Measurements from ENCODE around the gene SYNC. TPM values are rescaled to one million over a fixed set of nuclear protein-coding genes. Genes with fewer than 3 reads are reported as not detected.
A peak's percentile ranks its signal among the peaks of the same experiment; 100 is the strongest.
"Not testable (repeated sequence)": the region's sequence is repeated elsewhere in the genome, so short reads cannot be mapped to it uniquely, and the experiment has no call there.

SYNC gene
- total and polyA plus RNA-seq, 2 experiments from 2014 or later, result 60.5 to 103 TPM

DNA sequence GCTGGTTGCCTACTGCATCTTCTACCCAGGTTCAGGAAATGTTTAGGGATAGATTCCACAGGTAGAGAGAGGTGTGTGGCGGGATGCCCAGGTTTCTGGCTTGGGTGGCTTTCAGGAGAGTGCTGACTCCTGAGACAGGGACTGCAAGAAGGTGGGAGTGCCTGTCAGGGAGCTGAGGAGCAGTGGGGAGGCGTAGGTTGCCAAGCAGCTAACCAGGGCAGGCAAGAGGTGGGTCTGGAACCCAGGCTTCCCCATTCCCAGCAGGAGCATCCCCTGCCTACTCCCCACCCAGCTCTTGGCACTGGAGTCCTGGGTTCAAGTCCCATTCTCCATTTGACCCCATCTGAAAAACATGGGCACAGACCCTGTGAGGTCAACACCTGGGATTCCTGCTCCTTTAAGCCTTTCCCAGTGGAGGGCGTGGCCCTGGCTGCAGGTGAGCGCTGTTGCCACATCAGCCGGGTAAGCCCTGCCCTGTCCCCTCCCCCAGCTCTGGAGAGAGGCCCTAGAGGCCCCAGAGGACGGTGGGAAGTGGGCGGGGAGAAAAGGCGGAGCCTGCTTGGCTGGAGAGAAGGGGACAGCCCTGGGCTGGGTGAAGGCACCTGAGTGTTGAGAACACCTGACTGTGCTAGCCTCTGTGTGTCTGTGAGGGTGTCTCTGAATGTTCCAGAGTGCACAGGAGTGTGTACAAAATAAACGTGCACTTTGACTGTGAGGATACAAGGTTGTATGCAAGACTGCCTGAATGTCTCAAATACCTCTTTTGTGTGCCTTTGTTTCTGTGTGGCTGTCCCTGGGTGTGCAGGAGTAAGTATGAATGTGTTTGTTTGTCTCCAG is 14.0 kb upstream of the SYNC start:
- H3K4me2 ChIP-seq (ENCODE audit: unreplicated experiment), result no peak overlapping the region
- H3K27me3 ChIP-seq (replicated peaks; ENCODE audit: insufficient read depth), result no peaks in the 10 kb centered on the region
- H4K20me1 ChIP-seq (ENCODE audit: insufficient read depth), result no peaks in the 10 kb centered on the region
- in situ Hi-C loops (cut with MboI), result no loop called here
- H3K9me2 ChIP-seq (ENCODE audit: insufficient read depth), result no peaks in the 10 kb centered on the region
- H3K4me3 ChIP-seq, result no peak overlapping the region
- H3K4me1 ChIP-seq (ENCODE audit: insufficient read depth), result no peaks in the 10 kb centered on the region
- H3K9me3 ChIP-seq (ENCODE audit: low read depth), result no peaks in the 10 kb centered on the region
- H2AFZ ChIP-seq, result no peak overlapping the region
- H3K36me3 ChIP-seq (ENCODE audit: low read depth), result no peaks in the 10 kb centered on the region
- DNase-seq, result no peak
- H3K9ac ChIP-seq, result no peak overlapping the region
- WGBS, 2 experiments (ENCODE audit: low coverage in 1 of 2, low lambda C conversion rate in 2 of 2, missing lambda C conversion rate in 2 of 2), result 26 to 30% methylated on average over 8 to 9 of the region's 9 CpGs
- no peaks in the 10 kb centered on the region for H3K79me2 ChIP-seq (ENCODE audit: insufficient read depth)
- TF ChIP-seq EZH2 (IDR thresholded peaks at IDR 0.05; ENCODE audit: insufficient read depth, poor library complexity, severe bottlenecking) (no peak), EZH2phosphoT487 (IDR thresholded peaks at IDR 0.05; ENCODE audit: insufficient read depth, low read depth) (no peak)
- no peak overlapping the region for H3K27ac ChIP-seq
- no peaks in the 10 kb centered on the region for H3F3A ChIP-seq (ENCODE audit: insufficient read depth)

DNA sequence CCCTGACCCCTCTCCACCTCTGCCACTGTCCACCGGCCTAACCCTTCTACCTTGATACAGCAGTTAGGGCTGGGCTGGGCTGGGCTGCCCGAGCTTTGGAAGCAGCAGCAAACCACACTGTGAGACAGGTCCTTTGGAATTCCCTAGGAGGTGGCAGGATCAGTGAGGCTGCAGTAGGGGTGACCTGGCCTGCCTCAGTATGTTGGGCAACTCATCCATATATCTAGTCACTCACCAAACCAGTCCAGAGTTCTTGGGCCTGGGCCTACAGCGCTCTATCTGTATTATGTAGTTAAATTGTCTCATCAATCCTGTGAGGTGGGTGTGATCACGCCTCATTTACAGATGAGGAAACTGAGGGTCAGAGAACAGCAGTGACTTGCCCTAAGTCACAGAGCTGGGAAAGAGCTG is 13.3 kb upstream of the SYNC start:
- peak; percentile 72 for DNase-seq
- H3K9me3 ChIP-seq (ENCODE audit: low read depth), result no peaks in the 10 kb centered on the region
- WGBS, 2 experiments (ENCODE audit: low coverage in 1 of 2, low lambda C conversion rate in 2 of 2, missing lambda C conversion rate in 2 of 2), result 85 to 88% methylated on average over 4 of the region's 4 CpGs
- no peaks in the 10 kb centered on the region for H3K27me3 ChIP-seq (replicated peaks; ENCODE audit: insufficient read depth)
- H2AFZ ChIP-seq, result no peak overlapping the region
- H3K36me3 ChIP-seq (ENCODE audit: low read depth), result no peaks in the 10 kb centered on the region
- no peak for TF ChIP-seq EZH2 (IDR thresholded peaks at IDR 0.05; ENCODE audit: insufficient read depth, poor library complexity, severe bottlenecking)
- TF ChIP-seq EZH2phosphoT487 (IDR thresholded peaks at IDR 0.05; ENCODE audit: insufficient read depth, low read depth), result no peak
- no peak overlapping the region for H3K27ac ChIP-seq
- H3F3A ChIP-seq (ENCODE audit: insufficient read depth), result no peaks in the 10 kb centered on the region
- no peaks in the 10 kb centered on the region for H4K20me1 ChIP-seq (ENCODE audit: insufficient read depth)
- no peaks in the 10 kb centered on the region for H3K79me2 ChIP-seq (ENCODE audit: insufficient read depth)
- in situ Hi-C loops (cut with MboI), result no loop called here
- H3K9me2 ChIP-seq (ENCODE audit: insufficient read depth), result no peaks in the 10 kb centered on the region
- no peak overlapping the region for H3K9ac ChIP-seq
- no peaks in the 10 kb centered on the region for H3K4me1 ChIP-seq (ENCODE audit: insufficient read depth)
- no peak overlapping the region for H3K4me2 ChIP-seq (ENCODE audit: unreplicated experiment)
- no peak overlapping the region for H3K4me3 ChIP-seq

DNA sequence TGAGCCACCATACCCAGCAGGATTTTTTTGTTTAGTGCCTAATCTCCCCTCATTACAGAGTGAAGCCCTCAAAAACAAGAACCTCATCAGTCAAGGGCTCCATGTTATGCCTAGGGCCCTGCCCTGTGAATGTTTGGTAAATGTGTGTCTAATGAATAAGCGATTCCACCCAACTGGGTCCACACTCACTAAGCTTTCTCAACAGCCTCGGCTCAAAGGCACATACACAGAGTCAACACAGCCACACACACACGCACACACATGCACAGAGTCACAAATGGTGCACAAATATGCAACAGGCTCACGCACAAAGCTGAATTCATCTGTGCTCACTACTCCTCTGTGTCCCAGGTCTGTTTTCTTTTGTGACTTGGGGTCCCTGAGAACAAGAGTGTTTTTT is 11.7 kb upstream of the SYNC start:
- H3K27ac ChIP-seq, result no peak overlapping the region
- H3K4me2 ChIP-seq (ENCODE audit: unreplicated experiment), result no peak overlapping the region
- no peaks in the 10 kb centered on the region for H3K27me3 ChIP-seq (replicated peaks; ENCODE audit: insufficient read depth)
- no peaks in the 10 kb centered on the region for H3K79me2 ChIP-seq (ENCODE audit: insufficient read depth)
- H3F3A ChIP-seq (ENCODE audit: insufficient read depth), result no peaks in the 10 kb centered on the region
- H3K9me3 ChIP-seq (ENCODE audit: low read depth), result no peaks in the 10 kb centered on the region
- no peaks in the 10 kb centered on the region for H3K36me3 ChIP-seq (ENCODE audit: low read depth)
- H4K20me1 ChIP-seq (ENCODE audit: insufficient read depth), result no peaks in the 10 kb centered on the region
- no peak overlapping the region for H3K9ac ChIP-seq
- no peak overlapping the region for H2AFZ ChIP-seq
- TF ChIP-seq EZH2phosphoT487 (IDR thresholded peaks at IDR 0.05; ENCODE audit: insufficient read depth, low read depth) (no peak), EZH2 (IDR thresholded peaks at IDR 0.05; ENCODE audit: insufficient read depth, poor library complexity, severe bottlenecking) (no peak)
- H3K4me3 ChIP-seq, result no peak overlapping the region
- in situ Hi-C loops (cut with MboI), result no loop called here
- H3K9me2 ChIP-seq (ENCODE audit: insufficient read depth), result no peaks in the 10 kb centered on the region
- 75 to 76% methylated on average over 4 of the region's 4 CpGs for WGBS, 2 experiments (ENCODE audit: low coverage in 1 of 2, low lambda C conversion rate in 2 of 2, missing lambda C conversion rate in 2 of 2)
- DNase-seq, result no peak
- H3K4me1 ChIP-seq (ENCODE audit: insufficient read depth), result no peaks in the 10 kb centered on the region

DNA sequence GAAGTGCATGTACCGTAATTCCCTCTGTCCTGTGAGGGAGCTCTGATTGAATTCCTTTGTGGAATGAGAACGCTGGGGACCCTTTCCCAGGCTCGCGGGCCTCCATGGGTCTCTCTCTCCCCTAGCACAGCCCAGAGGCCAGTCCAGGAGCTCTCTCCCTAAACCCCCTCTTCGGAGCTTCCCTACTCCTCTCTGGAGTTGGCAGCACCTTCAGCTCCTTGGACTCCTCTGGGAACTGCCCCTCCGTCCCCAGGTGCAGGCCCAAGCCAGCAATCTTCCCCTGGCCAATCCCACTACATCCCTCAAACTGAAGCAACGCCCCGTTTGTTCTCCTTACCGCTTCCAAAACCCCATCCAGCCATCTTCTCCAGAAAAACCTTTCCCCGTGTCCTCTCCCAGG is 10.5 kb upstream of the SYNC start:
- no peaks in the 10 kb centered on the region for H3K4me1 ChIP-seq (ENCODE audit: insufficient read depth)
- WGBS, 2 experiments (ENCODE audit: low coverage in 1 of 2, low lambda C conversion rate in 2 of 2, missing lambda C conversion rate in 2 of 2), result 82 to 85% methylated on average over 10 of the region's 10 CpGs
- H3K27ac ChIP-seq, result no peak overlapping the region
- DNase-seq, result no peak
- no peaks in the 10 kb centered on the region for H4K20me1 ChIP-seq (ENCODE audit: insufficient read depth)
- H3K9me2 ChIP-seq (ENCODE audit: insufficient read depth), result no peaks in the 10 kb centered on the region
- H3K4me2 ChIP-seq (ENCODE audit: unreplicated experiment), result no peak overlapping the region
- H2AFZ ChIP-seq, result no peak overlapping the region
- H3K9ac ChIP-seq, result no peak overlapping the region
- H3K9me3 ChIP-seq (ENCODE audit: low read depth), result no peaks in the 10 kb centered on the region
- TF ChIP-seq EZH2phosphoT487 (IDR thresholded peaks at IDR 0.05; ENCODE audit: insufficient read depth, low read depth) (no peak), EZH2 (IDR thresholded peaks at IDR 0.05; ENCODE audit: insufficient read depth, poor library complexity, severe bottlenecking) (no peak)
- no peaks in the 10 kb centered on the region for H3K36me3 ChIP-seq (ENCODE audit: low read depth)
- no peaks in the 10 kb centered on the region for H3K79me2 ChIP-seq (ENCODE audit: insufficient read depth)
- H3K4me3 ChIP-seq, result no peak overlapping the region
- H3F3A ChIP-seq (ENCODE audit: insufficient read depth), result no peaks in the 10 kb centered on the region
- no peaks in the 10 kb centered on the region for H3K27me3 ChIP-seq (replicated peaks; ENCODE audit: insufficient read depth)
- in situ Hi-C loops (cut with MboI), result no loop called here

DNA sequence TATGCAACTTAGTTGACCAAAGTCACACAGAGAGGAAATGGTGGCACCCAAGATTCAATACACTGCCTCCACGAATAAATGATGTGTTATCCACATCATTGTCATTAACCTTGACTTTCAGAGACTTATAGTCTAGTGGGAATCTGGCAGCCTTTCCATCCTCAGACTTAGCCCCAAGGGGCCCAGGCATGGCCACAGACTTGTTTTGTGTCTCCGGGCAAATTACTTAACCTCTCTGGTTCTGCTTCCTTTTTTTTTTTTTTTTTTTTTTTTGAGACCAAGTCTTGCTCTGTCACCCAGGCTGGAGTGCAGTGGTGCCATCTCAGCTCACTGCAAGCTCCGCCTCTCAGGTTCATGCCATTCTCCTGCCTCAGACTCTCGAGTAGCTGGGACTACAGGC is 8.7 kb upstream of the SYNC start:
- H3K9me3 ChIP-seq (ENCODE audit: low read depth); H3K36me3 ChIP-seq (ENCODE audit: low read depth); in situ Hi-C loops (cut with MboI); H3K4me1 ChIP-seq (ENCODE audit: insufficient read depth); H4K20me1 ChIP-seq (ENCODE audit: insufficient read depth); H3K4me3 ChIP-seq; H3K9me2 ChIP-seq (ENCODE audit: insufficient read depth); H3F3A ChIP-seq (ENCODE audit: insufficient read depth); H3K79me2 ChIP-seq (ENCODE audit: insufficient read depth); H3K9ac ChIP-seq; H3K4me2 ChIP-seq (ENCODE audit: unreplicated experiment); DNase-seq; H3K27me3 ChIP-seq (replicated peaks; ENCODE audit: insufficient read depth); H3K27ac ChIP-seq; H2AFZ ChIP-seq: not testable (repeated sequence)
- WGBS, 2 experiments (ENCODE audit: low coverage in 1 of 2, low lambda C conversion rate in 2 of 2, missing lambda C conversion rate in 2 of 2), result 72 to 81% methylated on average over 4 of the region's 4 CpGs
